HEK293 (cell line): ENCODE measurements around the gene VIPR2.

Source experiments
- CTCF ChIA-PET: fragments of 350-600 bp; formaldehyde crosslinking; extraction: SDS; loops from one replicate; lab custom pipeline; 2021; ENCODE audit warnings: antibody characterized with exemption; lab: Yijun Ruan, JAX
- POLR2A ChIA-PET: fragments of 300-600 bp; formaldehyde crosslinking; extraction: SDS; loops from one replicate; lab custom pipeline; 2020; ENCODE audit warnings: antibody characterized with exemption, inconsistent platforms; lab: Yijun Ruan, JAX
- H3K27ac ChIP-seq: fragments of 200-500 bp; sonication (Bioruptor generic); 2 replicates; pipeline ENCODE4 v1.5.1; 2014; ENCODE audit warnings: low read depth, low read length, control low read depth, inconsistent platforms; ENCODE audit errors: extremely low read depth
- H3K36me3 ChIP-seq, 2 experiments: fragments of 200-500 bp in 1 of 2; sonication (Bioruptor generic) in 1 of 2; 1 replicate in 1 of 2; 2 replicates in 1 of 2; pipeline ENCODE4 v1.5.1; 2014 to 2017; ENCODE audit warnings: inconsistent platforms in 2 of 2, low read length in 2 of 2; ENCODE audit not compliant: control insufficient read depth in 2 of 2, insufficient read depth in 1 of 2
- H3K4me1 ChIP-seq: fragments of 200-500 bp; sonication (Bioruptor generic); 2 replicates; pipeline ENCODE4 v1.5.1; 2014; ENCODE audit warnings: mild to moderate bottlenecking, low read length, inconsistent platforms; ENCODE audit not compliant: control insufficient read depth, insufficient read depth
- H3K4me3 ChIP-seq: 2 replicates; pipeline ENCODE4 v1.5.1; 2011; ENCODE audit warnings: low read depth, mild to moderate bottlenecking, control low read depth, low read length, moderate library complexity
- H3K9me3 ChIP-seq: fragments of 200-500 bp; sonication (Bioruptor generic); 2 replicates; pipeline ENCODE4 v1.5.1; 2014; ENCODE audit warnings: low read depth, low read length, inconsistent platforms; ENCODE audit not compliant: control insufficient read depth, insufficient read depth
- BCL11B ChIP-seq: fragments of 450-650 bp; formaldehyde crosslinking; IDR thresholded peaks from 2 replicates; pipeline ENCODE4 v1.5.1; 2016; ENCODE audit warnings: low read depth, missing biosample characterization, missing genetic modification characterization
- EGR2 ChIP-seq: fragments of 450-650 bp; formaldehyde crosslinking; IDR thresholded peaks from 2 replicates; pipeline ENCODE4 v1.5.1; 2016; ENCODE audit warnings: low read depth, missing biosample characterization, missing genetic modification characterization
- HOXD13 ChIP-seq: sonication (generic); formaldehyde crosslinking; IDR thresholded peaks from 2 replicates; pipeline ENCODE4 v1.8.0; 2022; ENCODE audit warnings: missing genetic modification reagents, borderline replicate concordance
- KLF10 ChIP-seq: fragments of 450-650 bp; IDR thresholded peaks from 2 replicates; pipeline ENCODE4 v1.5.1; 2018; ENCODE audit warnings: missing biosample characterization, mild to moderate bottlenecking, missing genetic modification characterization
- KLF17 ChIP-seq: fragments of 450-650 bp; formaldehyde crosslinking; IDR thresholded peaks from 2 replicates; pipeline ENCODE4 v1.5.1; 2016; ENCODE audit warnings: missing biosample characterization, missing genetic modification characterization
- MEIS1 ChIP-seq: sonication (generic); formaldehyde crosslinking; IDR thresholded peaks from 2 replicates; pipeline ENCODE4 v1.8.1; 2022; ENCODE audit warnings: missing genetic modification reagents, mild to moderate bottlenecking, borderline replicate concordance
- RBAK ChIP-seq: fragments of 450-650 bp; formaldehyde crosslinking; IDR thresholded peaks from 2 replicates; pipeline ENCODE4 v1.5.1; 2016; ENCODE audit warnings: missing biosample characterization, missing genetic modification characterization
- SCRT1 ChIP-seq: fragments of 450-650 bp; formaldehyde crosslinking; IDR thresholded peaks from 2 replicates; pipeline ENCODE4 v1.5.1; 2016; ENCODE audit warnings: missing biosample characterization, missing genetic modification characterization, borderline replicate concordance
- SETDB1 ChIP-seq: IDR thresholded peaks from one replicate; pipeline ENCODE4 v1.6.1; 2017; ENCODE audit warnings: mild to moderate bottlenecking, low read length, moderate library complexity, mixed read lengths; ENCODE audit not compliant: insufficient read length
- ZFHX2 ChIP-seq: fragments of 450-650 bp; formaldehyde crosslinking; conservative IDR thresholded peaks from 2 replicates; pipeline ENCODE4 v1.5.1; 2016; ENCODE audit warnings: missing biosample characterization, missing genetic modification characterization
- ZFP69B ChIP-seq: fragments of 450-650 bp; formaldehyde crosslinking; IDR thresholded peaks from 2 replicates; pipeline ENCODE4 v1.5.1; 2016; ENCODE audit warnings: missing biosample characterization, missing genetic modification characterization
- ZNF2 ChIP-seq: fragments of 450-650 bp; formaldehyde crosslinking; IDR thresholded peaks from 2 replicates; pipeline ENCODE4 v1.5.1; 2016; ENCODE audit warnings: missing biosample characterization, missing genetic modification characterization
- ZNF423 ChIP-seq: fragments of 450-650 bp; formaldehyde crosslinking; IDR thresholded peaks from 2 replicates; pipeline ENCODE4 v1.5.1; 2016; ENCODE audit warnings: missing biosample characterization, missing genetic modification characterization
- ZNF48 ChIP-seq: fragments of 450-650 bp; formaldehyde crosslinking; IDR thresholded peaks from 2 replicates; pipeline ENCODE4 v1.5.1; 2016; ENCODE audit warnings: missing biosample characterization, missing genetic modification characterization
- ZNF548 ChIP-seq: fragments of 450-650 bp; formaldehyde crosslinking; IDR thresholded peaks from 2 replicates; pipeline ENCODE4 v1.5.1; 2016; ENCODE audit warnings: missing biosample characterization, missing genetic modification characterization
- ZNF558 ChIP-seq: fragments of 450-650 bp; formaldehyde crosslinking; IDR thresholded peaks from 2 replicates; pipeline ENCODE4 v1.5.1; 2016; ENCODE audit warnings: missing biosample characterization, missing genetic modification characterization
- ZNF561 ChIP-seq: fragments of 450-650 bp; IDR thresholded peaks from 2 replicates; pipeline ENCODE4 v1.5.1; 2018; ENCODE audit warnings: missing biosample characterization, missing genetic modification characterization, borderline replicate concordance
- ZNF610 ChIP-seq: fragments of 450-650 bp; formaldehyde crosslinking; IDR thresholded peaks from 2 replicates; pipeline ENCODE4 v1.5.1; 2016; ENCODE audit warnings: missing biosample characterization, missing genetic modification characterization, borderline replicate concordance
- ZNF677 ChIP-seq: fragments of 450-650 bp; IDR thresholded peaks from 2 replicates; pipeline ENCODE4 v1.5.0; 2018; ENCODE audit warnings: missing biosample characterization, mild to moderate bottlenecking, missing genetic modification characterization, moderate library complexity
- ZNF76 ChIP-seq: fragments of 450-650 bp; formaldehyde crosslinking; IDR thresholded peaks from 2 replicates; pipeline ENCODE4; 2016; ENCODE audit warnings: low read depth, missing biosample characterization, missing genetic modification characterization, borderline replicate concordance
- ZNF768 ChIP-seq: fragments of 450-650 bp; formaldehyde crosslinking; IDR thresholded peaks from 2 replicates; pipeline ENCODE4 v1.5.1; 2018; ENCODE audit warnings: missing biosample characterization, mild to moderate bottlenecking, missing genetic modification characterization
- ZNF777 ChIP-seq: fragments of 450-650 bp; formaldehyde crosslinking; IDR thresholded peaks from 2 replicates; pipeline ENCODE4 v1.5.1; 2017; ENCODE audit warnings: missing biosample characterization, missing genetic modification characterization, borderline replicate concordance
- ZNF830 ChIP-seq: fragments of 450-650 bp; IDR thresholded peaks from 2 replicates; pipeline ENCODE4 v1.5.0; 2018; ENCODE audit warnings: missing biosample characterization, missing genetic modification characterization, low read depth, mild to moderate bottlenecking, moderate library complexity
- ZNF837 ChIP-seq: fragments of 450-650 bp; formaldehyde crosslinking; IDR thresholded peaks from 2 replicates; pipeline ENCODE4 v1.5.1; 2016; ENCODE audit warnings: missing biosample characterization, missing genetic modification characterization
- ZSCAN18 ChIP-seq: fragments of 450-650 bp; formaldehyde crosslinking; IDR thresholded peaks from 2 replicates; pipeline ENCODE4 v1.5.1; 2016; ENCODE audit warnings: missing biosample characterization, missing genetic modification characterization
- ZXDB ChIP-seq: fragments of 450-650 bp; formaldehyde crosslinking; IDR thresholded peaks from 2 replicates; pipeline ENCODE4 v1.5.1; 2016; ENCODE audit warnings: missing biosample characterization, missing genetic modification characterization
- TF ChIP-seq, protein P1 (sequence below): fragments of 450-650 bp; formaldehyde crosslinking; IDR thresholded peaks from 2 replicates; pipeline ENCODE4 v1.5.1; 2016; ENCODE audit warnings: missing biosample characterization, missing genetic modification characterization
- TF ChIP-seq, protein P2 (sequence below): fragments of 450-650 bp; formaldehyde crosslinking; IDR thresholded peaks from 2 replicates; pipeline ENCODE4 v1.5.1; 2016; ENCODE audit warnings: missing biosample characterization, missing genetic modification characterization
- TF ChIP-seq, protein P3 (sequence below): fragments of 450-650 bp; formaldehyde crosslinking; IDR thresholded peaks from 2 replicates; pipeline ENCODE4 v1.5.0; 2017; ENCODE audit warnings: missing biosample characterization, missing genetic modification characterization, borderline replicate concordance

VIPR2 gene

GRCh38 chr7:159012353-159013069, 132.2 kb downstream of the VIPR2 start:
- Histone ChIP-seq H3K4me1 (no peaks in the 10 kb centered on the region), H3K36me3 (no peaks in the 10 kb centered on the region), H3K4me3 (no peak overlapping the region)
- TF ChIP-seq, protein P1, sequence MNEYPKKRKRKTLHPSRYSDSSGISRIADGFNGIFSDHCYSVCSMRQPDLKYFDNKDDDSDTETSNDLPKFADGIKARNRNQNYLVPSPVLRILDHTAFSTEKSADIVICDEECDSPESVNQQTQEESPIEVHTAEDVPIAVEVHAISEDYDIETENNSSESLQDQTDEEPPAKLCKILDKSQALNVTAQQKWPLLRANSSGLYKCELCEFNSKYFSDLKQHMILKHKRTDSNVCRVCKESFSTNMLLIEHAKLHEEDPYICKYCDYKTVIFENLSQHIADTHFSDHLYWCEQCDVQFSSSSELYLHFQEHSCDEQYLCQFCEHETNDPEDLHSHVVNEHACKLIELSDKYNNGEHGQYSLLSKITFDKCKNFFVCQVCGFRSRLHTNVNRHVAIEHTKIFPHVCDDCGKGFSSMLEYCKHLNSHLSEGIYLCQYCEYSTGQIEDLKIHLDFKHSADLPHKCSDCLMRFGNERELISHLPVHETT (tag by site-specific recombination): no peak
- TF ChIP-seq KLF10 (tag by site-specific recombination): no peak
- TF ChIP-seq ZNF561 (tag by site-specific recombination): no peak
- TF ChIP-seq, protein P2, sequence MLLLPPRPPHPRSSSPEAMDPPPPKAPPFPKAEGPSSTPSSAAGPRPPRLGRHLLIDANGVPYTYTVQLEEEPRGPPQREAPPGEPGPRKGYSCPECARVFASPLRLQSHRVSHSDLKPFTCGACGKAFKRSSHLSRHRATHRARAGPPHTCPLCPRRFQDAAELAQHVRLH (tag by site-specific recombination): no peak
- no peak for TF ChIP-seq MEIS1 (CRISPR knock-in tag)
- TF ChIP-seq ZNF423 (tag by site-specific recombination): no peak
- TF ChIP-seq ZNF2 (tag by site-specific recombination): no peak
- TF ChIP-seq ZNF548: no peak
- no peak for TF ChIP-seq HOXD13
- no peak for TF ChIP-seq ZFP69B (tag by site-specific recombination)
- no peak for TF ChIP-seq ZNF558 (tag by site-specific recombination)
- no peak for TF ChIP-seq ZFHX2 (tag by site-specific recombination)
- TF ChIP-seq SETDB1: no peak
- no peak for TF ChIP-seq SCRT1 (tag by site-specific recombination)
- TF ChIP-seq, protein P3, sequence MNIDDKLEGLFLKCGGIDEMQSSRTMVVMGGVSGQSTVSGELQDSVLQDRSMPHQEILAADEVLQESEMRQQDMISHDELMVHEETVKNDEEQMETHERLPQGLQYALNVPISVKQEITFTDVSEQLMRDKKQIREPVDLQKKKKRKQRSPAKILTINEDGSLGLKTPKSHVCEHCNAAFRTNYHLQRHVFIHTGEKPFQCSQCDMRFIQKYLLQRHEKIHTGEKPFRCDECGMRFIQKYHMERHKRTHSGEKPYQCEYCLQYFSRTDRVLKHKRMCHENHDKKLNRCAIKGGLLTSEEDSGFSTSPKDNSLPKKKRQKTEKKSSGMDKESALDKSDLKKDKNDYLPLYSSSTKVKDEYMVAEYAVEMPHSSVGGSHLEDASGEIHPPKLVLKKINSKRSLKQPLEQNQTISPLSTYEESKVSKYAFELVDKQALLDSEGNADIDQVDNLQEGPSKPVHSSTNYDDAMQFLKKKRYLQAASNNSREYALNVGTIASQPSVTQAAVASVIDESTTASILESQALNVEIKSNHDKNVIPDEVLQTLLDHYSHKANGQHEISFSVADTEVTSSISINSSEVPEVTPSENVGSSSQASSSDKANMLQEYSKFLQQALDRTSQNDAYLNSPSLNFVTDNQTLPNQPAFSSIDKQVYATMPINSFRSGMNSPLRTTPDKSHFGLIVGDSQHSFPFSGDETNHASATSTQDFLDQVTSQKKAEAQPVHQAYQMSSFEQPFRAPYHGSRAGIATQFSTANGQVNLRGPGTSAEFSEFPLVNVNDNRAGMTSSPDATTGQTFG (tag by site-specific recombination): no peak
- no peak for TF ChIP-seq ZNF768 (tag by site-specific recombination)
- no peak for TF ChIP-seq ZNF610 (tag by site-specific recombination)
- TF ChIP-seq ZNF830 (tag by site-specific recombination): no peak
- TF ChIP-seq, all 188 proteins: peak for 0
- ChIA-PET POLR2A (no interaction called here), CTCF (no interaction called here)
- H3K27ac ChIP-seq: no peak overlapping the region
- H3K9me3 ChIP-seq: no peaks in the 10 kb centered on the region

GRCh38 chr7:159011722-159012022, 133.0 kb downstream of the VIPR2 start:
- TF ChIP-seq RBAK (tag by site-specific recombination) (no peak), ZNF76 (tag by site-specific recombination) (no peak), ZNF777 (tag by site-specific recombination) (no peak), ZNF548 (no peak), ZNF837 (tag by site-specific recombination) (no peak), ZXDB (tag by site-specific recombination) (no peak), BCL11B (tag by site-specific recombination) (no peak), ZSCAN18 (no peak), EGR2 (no peak), ZNF48 (tag by site-specific recombination) (no peak), ZNF677 (tag by site-specific recombination) (no peak), KLF17 (no peak)
- TF ChIP-seq, all 188 proteins: peak for 0
- Histone ChIP-seq H3K4me3 (no peak overlapping the region), H3K4me1 (no peaks in the 10 kb centered on the region), H3K9me3 (no peaks in the 10 kb centered on the region), H3K27ac (no peak overlapping the region), H3K36me3 (no peaks in the 10 kb centered on the region)
- CTCF ChIA-PET: no interaction called here
- POLR2A ChIA-PET: no interaction called here
